ENCODE results near the gene MAU2. TPM values are rescaled to one million over a fixed set of nuclear protein-coding genes. Genes with fewer than 3 reads are reported as not detected.

Gene MAU2
- total and polyA plus RNA-seq, 4 donors: 7.5 to 31.0 (median 17.9) TPM

GRCh38 chr19:19354007-19354406 lies 33.4 kb downstream of the MAU2 start:
- TF ChIP-seq GABPA (IDR thresholded peaks at IDR 0.05 in 1 of 2, conservative IDR thresholded peaks at IDR 0.05 in 1 of 2): no peak
- TF ChIP-seq, protein P1, sequence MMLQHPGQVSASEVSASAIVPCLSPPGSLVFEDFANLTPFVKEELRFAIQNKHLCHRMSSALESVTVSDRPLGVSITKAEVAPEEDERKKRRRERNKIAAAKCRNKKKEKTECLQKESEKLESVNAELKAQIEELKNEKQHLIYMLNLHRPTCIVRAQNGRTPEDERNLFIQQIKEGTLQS (IDR thresholded peaks at IDR 0.05): no peak
- TF ChIP-seq ZBTB33 (IDR thresholded peaks at IDR 0.05): no peak
- no peak for TF ChIP-seq HNF4A (conservative IDR thresholded peaks at IDR 0.05)
- TF ChIP-seq RXRA (IDR thresholded peaks at IDR 0.05): no peak
- TF ChIP-seq TAF1 (conservative IDR thresholded peaks at IDR 0.05): no peak
- no peak for TF ChIP-seq JUND (IDR thresholded peaks at IDR 0.05)
- TF ChIP-seq HNF4G (IDR thresholded peaks at IDR 0.05): no peak
- TF ChIP-seq FOXA2 (IDR thresholded peaks at IDR 0.05): no peak
- no peaks in the 10 kb centered on the region for H3K9me3 ChIP-seq (ENCODE audit: control insufficient read depth in 4 of 4, low read length in 3 of 4)
- WGBS: 97% methylated on average over 5 of the region's 5 CpGs
- H3K27ac ChIP-seq (ENCODE audit: low read depth in 1 of 2, low read length in 2 of 2): no peak overlapping the region
- H3K36me3 ChIP-seq (ENCODE audit: control insufficient read depth in 4 of 4, insufficient read depth in 3 of 4, low read depth in 1 of 4, low read length in 3 of 4): peaks cover 34 to 71% (median 45%) of the 10 kb centered on the region in 4 donors
- H3K4me1 ChIP-seq (ENCODE audit: control insufficient read depth in 4 of 4, insufficient read depth in 4 of 4, low read length in 3 of 4): no peaks in the 10 kb centered on the region
- no peak for DNase-seq (ENCODE audit: low spot score)
- no peak overlapping the region for H3K9ac ChIP-seq (ENCODE audit: low read depth in 1 of 2, low read length in 2 of 2)
- H3K27me3 ChIP-seq (ENCODE audit: control insufficient read depth in 4 of 4, insufficient read depth in 4 of 4, low read length in 3 of 4): no peaks in the 10 kb centered on the region
- no peak overlapping the region for H3K4me3 ChIP-seq (ENCODE audit: low read depth in 1 of 3, low read length in 3 of 3)

DNA sequence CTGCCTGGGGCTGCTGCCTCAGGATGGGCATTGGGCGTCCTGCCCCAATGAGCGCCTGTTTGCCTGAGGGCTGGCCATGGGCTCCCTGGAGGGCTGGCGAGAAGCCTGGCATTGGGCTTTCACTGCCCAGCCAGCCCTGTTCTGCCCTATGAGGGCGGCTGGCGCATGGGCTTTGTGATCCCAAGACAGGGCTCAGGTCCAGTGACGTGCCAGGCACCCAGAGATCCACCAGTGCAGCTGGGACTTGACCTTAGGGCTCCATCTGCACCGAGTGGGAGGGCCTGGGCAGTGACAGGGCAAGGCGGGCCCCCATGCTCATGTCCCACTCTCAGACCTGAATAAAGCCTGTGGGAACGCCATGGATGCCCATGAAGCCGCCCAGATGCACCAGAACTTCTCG lies 34.3 kb downstream of the MAU2 start:
- Histone ChIP-seq H3K9me3 (ENCODE audit: control insufficient read depth in 4 of 4, low read length in 3 of 4) (no peaks in the 10 kb centered on the region), H3K4me3 (ENCODE audit: low read depth in 1 of 3, low read length in 3 of 3) (no peak overlapping the region), H3K4me1 (ENCODE audit: control insufficient read depth in 4 of 4, insufficient read depth in 4 of 4, low read length in 3 of 4) (no peaks in the 10 kb centered on the region), H3K9ac (ENCODE audit: low read depth in 1 of 2, low read length in 2 of 2) (no peak overlapping the region), H3K36me3 (ENCODE audit: control insufficient read depth in 4 of 4, insufficient read depth in 3 of 4, low read depth in 1 of 4, low read length in 3 of 4) (peaks cover 34 to 63% (median 40%) of the 10 kb centered on the region in 4 donors), H3K27me3 (ENCODE audit: control insufficient read depth in 4 of 4, insufficient read depth in 4 of 4, low read length in 3 of 4) (no peaks in the 10 kb centered on the region), H3K27ac (ENCODE audit: low read depth in 1 of 2, low read length in 2 of 2) (no peak overlapping the region)
- no peak for TF ChIP-seq MAX (IDR thresholded peaks at IDR 0.05)
- TF ChIP-seq SP1 (IDR thresholded peaks at IDR 0.05): no peak
- no peak for TF ChIP-seq NR2F2 (IDR thresholded peaks at IDR 0.05)
- TF ChIP-seq TAF1 (conservative IDR thresholded peaks at IDR 0.05): no peak
- no peak for TF ChIP-seq FOXA1 (IDR thresholded peaks at IDR 0.05)
- no peak for TF ChIP-seq YY1 (IDR thresholded peaks at IDR 0.05)
- TF ChIP-seq RAD21 (IDR thresholded peaks at IDR 0.05): no peak
- no peak for TF ChIP-seq JUND (IDR thresholded peaks at IDR 0.05)
- TF ChIP-seq, protein P2, sequence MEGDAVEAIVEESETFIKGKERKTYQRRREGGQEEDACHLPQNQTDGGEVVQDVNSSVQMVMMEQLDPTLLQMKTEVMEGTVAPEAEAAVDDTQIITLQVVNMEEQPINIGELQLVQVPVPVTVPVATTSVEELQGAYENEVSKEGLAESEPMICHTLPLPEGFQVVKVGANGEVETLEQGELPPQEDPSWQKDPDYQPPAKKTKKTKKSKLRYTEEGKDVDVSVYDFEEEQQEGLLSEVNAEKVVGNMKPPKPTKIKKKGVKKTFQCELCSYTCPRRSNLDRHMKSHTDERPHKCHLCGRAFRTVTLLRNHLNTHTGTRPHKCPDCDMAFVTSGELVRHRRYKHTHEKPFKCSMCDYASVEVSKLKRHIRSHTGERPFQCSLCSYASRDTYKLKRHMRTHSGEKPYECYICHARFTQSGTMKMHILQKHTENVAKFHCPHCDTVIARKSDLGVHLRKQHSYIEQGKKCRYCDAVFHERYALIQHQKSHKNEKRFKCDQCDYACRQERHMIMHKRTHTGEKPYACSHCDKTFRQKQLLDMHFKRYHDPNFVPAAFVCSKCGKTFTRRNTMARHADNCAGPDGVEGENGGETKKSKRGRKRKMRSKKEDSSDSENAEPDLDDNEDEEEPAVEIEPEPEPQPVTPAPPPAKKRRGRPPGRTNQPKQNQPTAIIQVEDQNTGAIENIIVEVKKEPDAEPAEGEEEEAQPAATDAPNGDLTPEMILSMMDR (IDR thresholded peaks at IDR 0.05; ENCODE audit: low read depth, low read length, missing input control): no peak
- TF ChIP-seq HNF4G (IDR thresholded peaks at IDR 0.05): no peak
- no peak for TF ChIP-seq FOXA2 (IDR thresholded peaks at IDR 0.05)
- TF ChIP-seq GABPA (IDR thresholded peaks at IDR 0.05 in 1 of 2, conservative IDR thresholded peaks at IDR 0.05 in 1 of 2): no peak
- TF ChIP-seq, protein P1 (IDR thresholded peaks at IDR 0.05): no peak
- TF ChIP-seq HNF4A (conservative IDR thresholded peaks at IDR 0.05): no peak
- no peak for TF ChIP-seq EGR1 (IDR thresholded peaks at IDR 0.05; ENCODE audit: low read depth in 2 of 2)
- TF ChIP-seq RXRA (IDR thresholded peaks at IDR 0.05): no peak
- TF ChIP-seq, protein P3, sequence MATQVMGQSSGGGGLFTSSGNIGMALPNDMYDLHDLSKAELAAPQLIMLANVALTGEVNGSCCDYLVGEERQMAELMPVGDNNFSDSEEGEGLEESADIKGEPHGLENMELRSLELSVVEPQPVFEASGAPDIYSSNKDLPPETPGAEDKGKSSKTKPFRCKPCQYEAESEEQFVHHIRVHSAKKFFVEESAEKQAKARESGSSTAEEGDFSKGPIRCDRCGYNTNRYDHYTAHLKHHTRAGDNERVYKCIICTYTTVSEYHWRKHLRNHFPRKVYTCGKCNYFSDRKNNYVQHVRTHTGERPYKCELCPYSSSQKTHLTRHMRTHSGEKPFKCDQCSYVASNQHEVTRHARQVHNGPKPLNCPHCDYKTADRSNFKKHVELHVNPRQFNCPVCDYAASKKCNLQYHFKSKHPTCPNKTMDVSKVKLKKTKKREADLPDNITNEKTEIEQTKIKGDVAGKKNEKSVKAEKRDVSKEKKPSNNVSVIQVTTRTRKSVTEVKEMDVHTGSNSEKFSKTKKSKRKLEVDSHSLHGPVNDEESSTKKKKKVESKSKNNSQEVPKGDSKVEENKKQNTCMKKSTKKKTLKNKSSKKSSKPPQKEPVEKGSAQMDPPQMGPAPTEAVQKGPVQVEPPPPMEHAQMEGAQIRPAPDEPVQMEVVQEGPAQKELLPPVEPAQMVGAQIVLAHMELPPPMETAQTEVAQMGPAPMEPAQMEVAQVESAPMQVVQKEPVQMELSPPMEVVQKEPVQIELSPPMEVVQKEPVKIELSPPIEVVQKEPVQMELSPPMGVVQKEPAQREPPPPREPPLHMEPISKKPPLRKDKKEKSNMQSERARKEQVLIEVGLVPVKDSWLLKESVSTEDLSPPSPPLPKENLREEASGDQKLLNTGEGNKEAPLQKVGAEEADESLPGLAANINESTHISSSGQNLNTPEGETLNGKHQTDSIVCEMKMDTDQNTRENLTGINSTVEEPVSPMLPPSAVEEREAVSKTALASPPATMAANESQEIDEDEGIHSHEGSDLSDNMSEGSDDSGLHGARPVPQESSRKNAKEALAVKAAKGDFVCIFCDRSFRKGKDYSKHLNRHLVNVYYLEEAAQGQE (IDR thresholded peaks at IDR 0.05): no peak
- TF ChIP-seq ZBTB33 (IDR thresholded peaks at IDR 0.05): no peak
- no peak for DNase-seq (ENCODE audit: low spot score)
- 96% methylated on average over 11 of the region's 11 CpGs for WGBS
